Measurements from ENCODE around the gene FNDC5. TPM values are rescaled to one million over a fixed set of nuclear protein-coding genes. Genes with fewer than 3 reads are reported as not detected.
"Not testable (repeated sequence)": the region's sequence is repeated elsewhere in the genome, so short reads cannot be mapped to it uniquely, and the experiment has no call there.

FNDC5 gene
- total RNA-seq (2014; rRNA removed; shearing (Covaris generic)): 0.48 and 2.0 TPM in 2 replicates

GRCh38 chr1:32870615-32871363 is at the start of gene FNDC5:
Gene FNDC5, minus strand, starts transcription at chr1:32870912.
- DNase-seq (ENCODE audit: low read depth): peak; percentile 29

GRCh38 chr1:32919811-32920733 is 49.4 kb upstream of the FNDC5 start:
- peak; percentile 74 for DNase-seq (ENCODE audit: low read depth)

GRCh38 chr1:32918179-32918578 is 47.5 kb upstream of the FNDC5 start:
- DNase-seq (ENCODE audit: low read depth): no peak

GRCh38 chr1:32917521-32917920 is 46.8 kb upstream of the FNDC5 start:
- no peak for DNase-seq (ENCODE audit: low read depth)

GRCh38 chr1:32915766-32916706 is 45.3 kb upstream of the FNDC5 start:
- no peak for DNase-seq (ENCODE audit: low read depth)

GRCh38 chr1:32910319-32910718 is 39.6 kb upstream of the FNDC5 start:
- DNase-seq (ENCODE audit: low read depth): no peak

GRCh38 chr1:32907435-32907834 is 36.7 kb upstream of the FNDC5 start:
- DNase-seq (ENCODE audit: low read depth): peak; percentile 23

GRCh38 chr1:32906654-32907053 is 35.9 kb upstream of the FNDC5 start:
- no peak for DNase-seq (ENCODE audit: low read depth)

- not testable (repeated sequence) for DNase-seq (ENCODE audit: low read depth)
These were observed 34.9 kb upstream of the FNDC5 start for GRCh38 chr1:32905588-32905987.

GRCh38 chr1:32904797-32905196 is 34.1 kb upstream of the FNDC5 start:
- no peak for DNase-seq (ENCODE audit: low read depth)

GRCh38 chr1:32903991-32904785 is 33.5 kb upstream of the FNDC5 start:
- no peak for DNase-seq (ENCODE audit: low read depth)

- DNase-seq (ENCODE audit: low read depth): no peak
These were observed 31.8 kb upstream of the FNDC5 start for GRCh38 chr1:32902535-32902920.

- peak; percentile 23 for DNase-seq (ENCODE audit: low read depth)
These were observed 31.3 kb upstream of the FNDC5 start for GRCh38 chr1:32901823-32902534.

- DNase-seq (ENCODE audit: low read depth): peak; percentile 56
These were observed 30.5 kb upstream of the FNDC5 start, which contains the start of gene TMEM54 for GRCh38 chr1:32900956-32901822. Gene TMEM54, minus strand, starts transcription at chr1:32901389. Its CDS starts 151 bp downstream, at chr1:32901238.

- DNase-seq (ENCODE audit: low read depth): no peak
These were observed 29.8 kb upstream of the FNDC5 start for GRCh38 chr1:32900371-32900955.

- no peak for DNase-seq (ENCODE audit: low read depth)
These were observed 29.0 kb upstream of the FNDC5 start for GRCh38 chr1:32899586-32900296.

- DNase-seq (ENCODE audit: low read depth): no peak
These were observed 28.2 kb upstream of the FNDC5 start for GRCh38 chr1:32898958-32899357.

GRCh38 chr1:32898056-32898455 is 27.3 kb upstream of the FNDC5 start:
- DNase-seq (ENCODE audit: low read depth): no peak

All from RPMI7951 (cell line).